ENCODE measurements around the gene MPV17L2. TPM values are rescaled to one million over a fixed set of nuclear protein-coding genes. Genes with fewer than 3 reads are reported as not detected.

The MPV17L2 gene
- total RNA-seq, 6 experiments from 2014 or later: 9.7 to 14.9 (median 13.1) TPM

GRCh38 chr19:18232540-18233223 is 39.7 kb downstream of the MPV17L2 start:
- no peaks in the 10 kb centered on the region for H3K36me3 Mint-ChIP-seq (ENCODE audit: low read depth)
- no peak overlapping the region for H3K4me3 Mint-ChIP-seq
- H3K4me1 Mint-ChIP-seq (ENCODE audit: low read depth): no peaks in the 10 kb centered on the region
- peaks cover 20% of the 10 kb centered on the region for H3K27me3 Mint-ChIP-seq (ENCODE audit: insufficient read depth)
- H3K9me3 Mint-ChIP-seq: peaks cover 11% of the 10 kb centered on the region; the same call in 1 of the 2 replicates
- DNase-seq: no peak
- no peak overlapping the region for H3K27ac Mint-ChIP-seq
- TF ChIP-seq CTCF (IDR thresholded peaks at IDR 0.05): no peak

DNA sequence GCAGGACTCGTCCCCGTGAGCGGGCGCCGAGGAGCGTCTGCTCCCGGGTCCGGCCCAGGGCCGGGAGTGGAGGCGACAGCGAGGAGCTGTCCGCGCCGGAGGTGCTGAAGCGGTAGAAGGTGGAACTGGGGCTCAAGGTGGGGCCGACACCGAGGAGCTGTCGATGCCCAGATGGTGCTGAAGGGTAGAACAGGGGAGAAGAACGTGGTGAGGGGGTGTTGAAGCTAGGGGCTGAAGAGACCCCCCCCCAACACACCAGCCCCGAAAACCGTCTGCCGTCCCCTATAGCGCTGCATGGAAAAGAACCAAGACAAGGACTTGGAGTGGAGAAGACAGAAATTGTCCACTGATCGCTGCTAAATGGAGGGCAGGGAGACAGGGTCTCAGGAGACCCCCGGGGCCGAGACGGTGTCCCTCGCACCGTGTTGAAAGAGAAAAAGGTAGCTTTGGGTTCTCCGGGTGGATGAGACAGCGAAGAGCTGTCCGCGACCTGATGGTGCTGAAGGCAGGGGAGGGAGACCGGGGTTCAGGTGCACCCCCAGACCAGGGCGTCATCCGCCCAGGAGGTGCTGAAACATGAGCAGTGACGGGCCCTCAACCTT is 40.3 kb downstream of the MPV17L2 start:
- H3K27me3 Mint-ChIP-seq (ENCODE audit: insufficient read depth): peaks cover 20% of the 10 kb centered on the region
- H3K4me1 Mint-ChIP-seq (ENCODE audit: low read depth): no peaks in the 10 kb centered on the region
- no peak overlapping the region for H3K27ac Mint-ChIP-seq
- DNase-seq: no peak
- no peaks in the 10 kb centered on the region for H3K36me3 Mint-ChIP-seq (ENCODE audit: low read depth)
- no peak for TF ChIP-seq CTCF (IDR thresholded peaks at IDR 0.05)
- peaks cover 11% of the 10 kb centered on the region; the same call in 1 of the 2 replicates for H3K9me3 Mint-ChIP-seq
- no peak overlapping the region for H3K4me3 Mint-ChIP-seq

DNA sequence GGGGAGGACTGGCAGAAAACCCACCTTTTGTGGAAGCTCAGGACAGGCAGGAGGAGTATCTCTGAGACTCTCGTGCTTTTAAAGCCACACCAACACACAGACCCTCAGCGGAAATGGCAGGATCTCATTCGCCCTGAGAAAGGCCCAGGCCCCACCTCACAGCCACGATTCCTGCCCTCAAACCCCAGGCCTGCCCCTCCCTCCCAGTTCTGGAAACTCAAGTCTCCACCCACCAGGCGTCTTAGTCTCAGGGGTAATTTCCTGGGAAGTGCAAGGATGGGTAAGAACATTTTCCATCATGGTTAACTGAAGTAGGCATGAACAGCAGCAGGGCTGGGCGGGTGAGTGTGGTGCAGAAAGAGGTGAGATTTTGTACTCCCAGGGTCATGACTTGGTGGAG is 41.2 kb downstream of the MPV17L2 start:
- H3K4me1 Mint-ChIP-seq (ENCODE audit: low read depth): no peaks in the 10 kb centered on the region
- H3K27me3 Mint-ChIP-seq (ENCODE audit: insufficient read depth): peaks cover 23% of the 10 kb centered on the region
- no peak overlapping the region for H3K27ac Mint-ChIP-seq
- TF ChIP-seq CTCF (IDR thresholded peaks at IDR 0.05): no peak
- H3K9me3 Mint-ChIP-seq: peaks cover 11% of the 10 kb centered on the region; the same call in 1 of the 2 replicates
- H3K4me3 Mint-ChIP-seq: no peak overlapping the region
- no peaks in the 10 kb centered on the region for H3K36me3 Mint-ChIP-seq (ENCODE audit: low read depth)
- no peak for DNase-seq

GRCh38 chr19:18239303-18239702 is 46.3 kb downstream of the MPV17L2 start:
- no peak overlapping the region for H3K4me3 Mint-ChIP-seq
- H3K9me3 Mint-ChIP-seq: no peaks in the 10 kb centered on the region
- no peak for DNase-seq
- no peak overlapping the region for H3K27ac Mint-ChIP-seq
- no peaks in the 10 kb centered on the region for H3K4me1 Mint-ChIP-seq (ENCODE audit: low read depth)
- peaks cover 38% of the 10 kb centered on the region for H3K27me3 Mint-ChIP-seq (ENCODE audit: insufficient read depth)
- H3K36me3 Mint-ChIP-seq (ENCODE audit: low read depth): peaks cover 4% of the 10 kb centered on the region; the same call in 1 of the 2 replicates
- no peak for TF ChIP-seq CTCF (IDR thresholded peaks at IDR 0.05)

DNA sequence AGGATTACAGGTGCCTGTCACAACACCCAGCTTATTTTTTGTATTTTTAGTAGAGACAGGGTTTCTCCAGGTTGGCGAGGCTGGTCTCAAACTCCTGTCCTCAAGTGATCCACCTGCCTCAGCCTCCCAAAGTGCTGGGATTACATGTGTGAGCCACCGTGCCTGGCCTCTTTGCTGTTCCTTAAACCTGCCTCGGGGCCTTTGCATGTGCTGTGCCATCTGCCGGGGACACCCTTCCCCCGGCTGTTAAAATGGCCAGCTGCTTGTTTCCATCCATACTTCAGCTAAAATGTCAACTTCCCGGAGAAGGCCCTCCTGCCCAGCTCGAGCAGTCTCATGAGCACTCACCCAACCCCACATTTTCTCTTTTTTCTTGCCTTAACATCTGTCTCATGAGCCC is 52.3 kb downstream of the MPV17L2 start:
- no peaks in the 10 kb centered on the region for H3K9me3 Mint-ChIP-seq
- no peak for TF ChIP-seq CTCF (IDR thresholded peaks at IDR 0.05)
- H3K4me3 Mint-ChIP-seq: no peak overlapping the region
- no peak for DNase-seq
- H3K4me1 Mint-ChIP-seq (ENCODE audit: low read depth): no peaks in the 10 kb centered on the region
- H3K36me3 Mint-ChIP-seq (ENCODE audit: low read depth): peaks cover 4% of the 10 kb centered on the region; the same call in 1 of the 2 replicates
- peaks cover 29% of the 10 kb centered on the region for H3K27me3 Mint-ChIP-seq (ENCODE audit: insufficient read depth)
- no peak overlapping the region for H3K27ac Mint-ChIP-seq

Other genes with a start within 250 kb of the MPV17L2 start
- gene KCNN1, start 226.1 kb upstream of the MPV17L2 start, total RNA-seq (2021; fragmentation: NEBNext Ultra II Directional; extraction: Animal tissue kit (Norgen Biotek cat#: 25700)): not detected
- 1 to 10 TPM; 5.3 to 8.1 (median 7.0) TPM for gene ARRDC2, start 185.0 kb upstream of the MPV17L2 start, total RNA-seq (2021; fragmentation: NEBNext Ultra II Directional; extraction: Animal tissue kit (Norgen Biotek cat#: 25700))
- under 1 TPM in 1 of 6 experiments, not detected in 5; 0.10 TPM for gene IL12RB1, start 106.3 kb upstream of the MPV17L2 start, total RNA-seq (2021; fragmentation: NEBNext Ultra II Directional; extraction: Animal tissue kit (Norgen Biotek cat#: 25700))
- gene MAST3, start 95.4 kb upstream of the MPV17L2 start, total RNA-seq (2021; fragmentation: NEBNext Ultra II Directional; extraction: Animal tissue kit (Norgen Biotek cat#: 25700)): 10 to 100 TPM; 12.2 to 17.4 (median 13.2) TPM
- 10 to 100 TPM; 51.9 to 66.1 (median 56.0) TPM for gene PIK3R2, start 40.1 kb upstream of the MPV17L2 start, total RNA-seq (2021; fragmentation: NEBNext Ultra II Directional; extraction: Animal tissue kit (Norgen Biotek cat#: 25700))
- gene IFI30, start 19.4 kb upstream of the MPV17L2 start, total RNA-seq (2021; fragmentation: NEBNext Ultra II Directional; extraction: Animal tissue kit (Norgen Biotek cat#: 25700)): 1 to 10 TPM; 4.9 to 9.0 (median 6.0) TPM
- gene RAB3A, start 10.8 kb downstream of the MPV17L2 start, total RNA-seq (2021; fragmentation: NEBNext Ultra II Directional; extraction: Animal tissue kit (Norgen Biotek cat#: 25700)): 1 to 10 TPM; 6.1 to 9.0 (median 7.3) TPM
- gene PDE4C, start 33.2 kb downstream of the MPV17L2 start, total RNA-seq (2021; fragmentation: NEBNext Ultra II Directional; extraction: Animal tissue kit (Norgen Biotek cat#: 25700)): under 1 TPM in 1 of 6 experiments, not detected in 5; 0.14 TPM
- gene IQCN, start 81.2 kb downstream of the MPV17L2 start, total RNA-seq (2021; fragmentation: NEBNext Ultra II Directional; extraction: Animal tissue kit (Norgen Biotek cat#: 25700)): under 1 TPM; 0.40 to 0.87 (median 0.55) TPM
- 10 to 100 TPM; 70.3 to 99.9 (median 91.7) TPM for gene JUND, start 88.4 kb downstream of the MPV17L2 start, total RNA-seq (2021; fragmentation: NEBNext Ultra II Directional; extraction: Animal tissue kit (Norgen Biotek cat#: 25700))
- gene LSM4, start 129.9 kb downstream of the MPV17L2 start, total RNA-seq (2021; fragmentation: NEBNext Ultra II Directional; extraction: Animal tissue kit (Norgen Biotek cat#: 25700)): 100 to 1,000 TPM; 175 to 217 (median 202) TPM
- 10 to 100 TPM; 30.5 to 54.1 (median 32.4) TPM for gene PGPEP1, start 147.4 kb downstream of the MPV17L2 start, total RNA-seq (2021; fragmentation: NEBNext Ultra II Directional; extraction: Animal tissue kit (Norgen Biotek cat#: 25700))
- gene GDF15, start 192.9 kb downstream of the MPV17L2 start, total RNA-seq (2021; fragmentation: NEBNext Ultra II Directional; extraction: Animal tissue kit (Norgen Biotek cat#: 25700)): 10 to 100 TPM; 21.3 to 36.9 (median 24.9) TPM
- gene LRRC25, start 204.4 kb downstream of the MPV17L2 start, total RNA-seq (2021; fragmentation: NEBNext Ultra II Directional; extraction: Animal tissue kit (Norgen Biotek cat#: 25700)): not detected
- 10 to 100 TPM; 76.4 to 84.3 (median 80.4) TPM for gene SSBP4, start 226.2 kb downstream of the MPV17L2 start, total RNA-seq (2021; fragmentation: NEBNext Ultra II Directional; extraction: Animal tissue kit (Norgen Biotek cat#: 25700))
- 1 to 10 TPM; 2.3 to 3.7 (median 3.2) TPM for gene ISYNA1, start 244.9 kb downstream of the MPV17L2 start, total RNA-seq (2021; fragmentation: NEBNext Ultra II Directional; extraction: Animal tissue kit (Norgen Biotek cat#: 25700))

All from HFFc6 (cell line).